A204.1 (cell line): ENCODE data around the gene LRRN4CL.
A peak's percentile ranks its signal among the peaks of the same experiment; 100 is the strongest.
"Not testable (repeated sequence)": the region's sequence is repeated elsewhere in the genome, so short reads cannot be mapped to it uniquely, and the experiment has no call there.

Source experiments
- FAIRE-seq: peaks from 2 replicates; lab custom pipeline; 2012; peaks lifted over from hg19 to GRCh38; lab: Jason Lieb, UNC

Gene LRRN4CL

GRCh38 chr11:62689421-62690183 lies at the start of gene LRRN4CL:
Gene LRRN4CL (minus strand): TSS chr11:62689530. CDS start chr11:62688508, 1,022 bp downstream.
- no peak for FAIRE-seq

- FAIRE-seq, result no peak
Observed at GRCh38 chr11:62737196-62737595, 47.9 kb upstream of the LRRN4CL start.

GRCh38 chr11:62732830-62733229 lies 43.5 kb upstream of the LRRN4CL start:
- FAIRE-seq, result peak; percentile 61

GRCh38 chr11:62730076-62730475 lies 40.7 kb upstream of the LRRN4CL start:
- not testable (repeated sequence) for FAIRE-seq

- FAIRE-seq, result peak; percentile 27
Observed at GRCh38 chr11:62728171-62728988, 39.0 kb upstream of the LRRN4CL start, which contains the start of gene TTC9C. Gene TTC9C (plus strand): TSS chr11:62728486. CDS start chr11:62728849, 363 bp downstream.

GRCh38 chr11:62727872-62728170 lies 38.5 kb upstream of the LRRN4CL start:
- peak; percentile 97 for FAIRE-seq

GRCh38 chr11:62727165-62727871 lies 38.0 kb upstream of the LRRN4CL start, which contains the start of gene HNRNPUL2:
Gene HNRNPUL2 (minus strand): TSS chr11:62727457. CDS start chr11:62727156, 301 bp downstream.
- peak; percentile 93 for FAIRE-seq

GRCh38 chr11:62726915-62727164 lies 37.5 kb upstream of the LRRN4CL start:
- no peak for FAIRE-seq

- no peak for FAIRE-seq
Observed at GRCh38 chr11:62726156-62726914, 37.0 kb upstream of the LRRN4CL start.

GRCh38 chr11:62725646-62726045 lies 36.3 kb upstream of the LRRN4CL start:
- FAIRE-seq, result no peak

GRCh38 chr11:62724171-62724570 lies 34.8 kb upstream of the LRRN4CL start:
- no peak for FAIRE-seq

- no peak for FAIRE-seq
Observed at GRCh38 chr11:62721994-62722393, 32.7 kb upstream of the LRRN4CL start.

- no peak for FAIRE-seq
Observed at GRCh38 chr11:62719302-62719978, 30.1 kb upstream of the LRRN4CL start.

- no peak for FAIRE-seq
Observed at GRCh38 chr11:62716816-62717215, 27.5 kb upstream of the LRRN4CL start.

GRCh38 chr11:62716206-62716605 lies 26.9 kb upstream of the LRRN4CL start:
- no peak for FAIRE-seq

GRCh38 chr11:62715150-62716130 lies 26.1 kb upstream of the LRRN4CL start:
- no peak for FAIRE-seq

- no peak for FAIRE-seq
Observed at GRCh38 chr11:62713343-62713742, 24.0 kb upstream of the LRRN4CL start.

GRCh38 chr11:62712861-62713260 lies 23.5 kb upstream of the LRRN4CL start:
- no peak for FAIRE-seq

GRCh38 chr11:62712276-62712812 lies 23.0 kb upstream of the LRRN4CL start:
- FAIRE-seq, result no peak

GRCh38 chr11:62710001-62710345 lies 20.6 kb upstream of the LRRN4CL start:
- FAIRE-seq, result no peak
